ENCODE data around the gene ASZ1. TPM values are rescaled to one million over a fixed set of nuclear protein-coding genes. Genes with fewer than 3 reads are reported as not detected.

ASZ1 gene
- total RNA-seq, 2 experiments from 2014 or later: not detected

GRCh38 chr7:117402109-117402508 lies 25.2 kb downstream of the ASZ1 start:
- ChIA-PET CTCF (ENCODE audit: unreplicated experiment) (no interaction called here), POLR2A (no interaction called here)
- H3K9me2 ChIP-seq (ENCODE audit: insufficient read depth, low read length): no peaks in the 10 kb centered on the region
- no TSS peak for BruUV-seq (replicated peaks)
- H3K9me3 ChIP-seq (ENCODE audit: low read length): no peaks in the 10 kb centered on the region
- no peaks in the 10 kb centered on the region for H3K36me3 ChIP-seq (ENCODE audit: insufficient read depth, low read length)
- H3K4me1 ChIP-seq (ENCODE audit: insufficient read depth, low read length, poor library complexity, severe bottlenecking): no peaks in the 10 kb centered on the region
- no peak overlapping the region for H3K27ac ChIP-seq (ENCODE audit: low read depth, low read length, poor library complexity, severe bottlenecking)
- H3K4me2 ChIP-seq (ENCODE audit: low read length): no peak overlapping the region
- H3K4me3 ChIP-seq (ENCODE audit: low read depth, low read length, poor library complexity, severe bottlenecking): no peak overlapping the region
- H3K79me2 ChIP-seq (ENCODE audit: insufficient read depth, low read depth, low read length): no peaks in the 10 kb centered on the region
- no peaks in the 10 kb centered on the region for H4K20me1 ChIP-seq (ENCODE audit: insufficient read depth, low read length)
- intact Hi-C loops (cut with micrococcal nuclease; ENCODE audit: unreplicated experiment): no loop called here
- H2AFZ ChIP-seq (ENCODE audit: low read length): no peak overlapping the region
- DNase-seq (ENCODE audit: low spot score): no peak
- TF ChIP-seq CTCF (conservative IDR thresholded peaks at IDR 0.05; ENCODE audit: low read length) (no peak), EZH2phosphoT487 (IDR thresholded peaks at IDR 0.05; ENCODE audit: borderline replicate concordance, low read depth, low read length) (no peak)

GRCh38 chr7:117401293-117402002 lies 25.8 kb downstream of the ASZ1 start:
- no peak overlapping the region for H2AFZ ChIP-seq (ENCODE audit: low read length)
- H3K9me3 ChIP-seq (ENCODE audit: low read length): no peaks in the 10 kb centered on the region
- TF ChIP-seq EZH2phosphoT487 (IDR thresholded peaks at IDR 0.05; ENCODE audit: borderline replicate concordance, low read depth, low read length) (no peak), CTCF (conservative IDR thresholded peaks at IDR 0.05; ENCODE audit: low read length) (peak; percentile 51)
- H3K4me1 ChIP-seq (ENCODE audit: insufficient read depth, low read length, poor library complexity, severe bottlenecking): no peaks in the 10 kb centered on the region
- no peak for DNase-seq (ENCODE audit: low spot score)
- H4K20me1 ChIP-seq (ENCODE audit: insufficient read depth, low read length): no peaks in the 10 kb centered on the region
- ChIA-PET POLR2A (interaction anchor here (0.7 kb wide), 1 partner anchor 900 kb away, joined by 3 read pairs; no protein-coding TSS in a partner anchor), CTCF (ENCODE audit: unreplicated experiment) (no interaction called here)
- H3K9me2 ChIP-seq (ENCODE audit: insufficient read depth, low read length): no peaks in the 10 kb centered on the region
- intact Hi-C loops (cut with micrococcal nuclease; ENCODE audit: unreplicated experiment): no loop called here
- BruUV-seq (replicated peaks): no TSS peak
- no peaks in the 10 kb centered on the region for H3K79me2 ChIP-seq (ENCODE audit: insufficient read depth, low read depth, low read length)
- no peak overlapping the region for H3K27ac ChIP-seq (ENCODE audit: low read depth, low read length, poor library complexity, severe bottlenecking)
- no peaks in the 10 kb centered on the region for H3K36me3 ChIP-seq (ENCODE audit: insufficient read depth, low read length)
- no peak overlapping the region for H3K4me2 ChIP-seq (ENCODE audit: low read length)
- no peak overlapping the region for H3K4me3 ChIP-seq (ENCODE audit: low read depth, low read length, poor library complexity, severe bottlenecking)

- no peak overlapping the region for H3K4me2 ChIP-seq (ENCODE audit: low read length)
- no peak for DNase-seq (ENCODE audit: low spot score)
- CTCF ChIA-PET (ENCODE audit: unreplicated experiment): no interaction called here
These were observed 27.4 kb downstream of the ASZ1 start for GRCh38 chr7:117399820-117400422.

More at GRCh38 chr7:117399820-117400422, 27.4 kb downstream of the ASZ1 start:
- intact Hi-C loops (cut with micrococcal nuclease; ENCODE audit: unreplicated experiment): no loop called here
- H3K36me3 ChIP-seq (ENCODE audit: insufficient read depth, low read length): no peaks in the 10 kb centered on the region
- H3K9me3 ChIP-seq (ENCODE audit: low read length): no peaks in the 10 kb centered on the region
- no peak overlapping the region for H2AFZ ChIP-seq (ENCODE audit: low read length)
- H3K79me2 ChIP-seq (ENCODE audit: insufficient read depth, low read depth, low read length): no peaks in the 10 kb centered on the region
- no peak overlapping the region for H3K27ac ChIP-seq (ENCODE audit: low read depth, low read length, poor library complexity, severe bottlenecking)
- H4K20me1 ChIP-seq (ENCODE audit: insufficient read depth, low read length): no peaks in the 10 kb centered on the region
- no peaks in the 10 kb centered on the region for H3K9me2 ChIP-seq (ENCODE audit: insufficient read depth, low read length)
- H3K4me3 ChIP-seq (ENCODE audit: low read depth, low read length, poor library complexity, severe bottlenecking): no peak overlapping the region
- BruUV-seq (replicated peaks): no TSS peak
- POLR2A ChIA-PET: interaction anchor here (0.9 kb wide), 1 partner anchor 689 kb away, joined by 4 read pairs; no protein-coding TSS in a partner anchor
- H3K4me1 ChIP-seq (ENCODE audit: insufficient read depth, low read length, poor library complexity, severe bottlenecking): no peaks in the 10 kb centered on the region
- TF ChIP-seq EZH2phosphoT487 (IDR thresholded peaks at IDR 0.05; ENCODE audit: borderline replicate concordance, low read depth, low read length) (no peak), CTCF (conservative IDR thresholded peaks at IDR 0.05; ENCODE audit: low read length) (peak; percentile 76)

Measured in OCI-LY7 (cell line).